GM12801 (cell line): ENCODE data around the gene SPATA21.

Source experiments
- CTCF ChIP-seq: IDR thresholded peaks from one replicate; pipeline ENCODE4 v1.5.1; 2011; ENCODE audit warnings: control low read depth; ENCODE audit not compliant: insufficient read length; ENCODE audit errors: extremely low read depth

The SPATA21 gene

GRCh38 chr1:16462773-16463330 lies 25.6 kb upstream of the SPATA21 start:
- TF ChIP-seq CTCF, result no peak

- TF ChIP-seq CTCF, result no peak
Measured at GRCh38 chr1:16461681-16462080, 24.5 kb upstream of the SPATA21 start.

- no peak for TF ChIP-seq CTCF
Measured at GRCh38 chr1:16459352-16459925, 22.2 kb upstream of the SPATA21 start.

- TF ChIP-seq CTCF, result no peak
Measured at GRCh38 chr1:16458831-16459230, 21.6 kb upstream of the SPATA21 start.

- no peak for TF ChIP-seq CTCF
Measured at GRCh38 chr1:16451841-16452528, 14.8 kb upstream of the SPATA21 start.

GRCh38 chr1:16450863-16451481 lies 13.7 kb upstream of the SPATA21 start:
- TF ChIP-seq CTCF, result no peak

- no peak for TF ChIP-seq CTCF
Measured at GRCh38 chr1:16449666-16450065, 12.4 kb upstream of the SPATA21 start.
